Loucy (cell line): ENCODE measurements around the gene SOX13.

Experiments
- EZH2phosphoT487 ChIP-seq: fragments of 200-600 bp; IDR thresholded peaks from 2 replicates; pipeline ENCODE4 v1.6.1; 2018; ENCODE audit warnings: antibody characterized with exemption, mild to moderate bottlenecking, moderate library complexity, borderline replicate concordance
- TF ChIP-seq, protein P1 (sequence below): fragments of 200-600 bp; sonication (generic); conservative IDR thresholded peaks from 2 replicates; pipeline ENCODE4 v1.5.1; 2014; ENCODE audit warnings: mild to moderate bottlenecking, antibody characterized with exemption, low read length

GRCh38 chr1:204136814-204137213, 63.9 kb downstream of the SOX13 start:
- TF ChIP-seq, protein P1, sequence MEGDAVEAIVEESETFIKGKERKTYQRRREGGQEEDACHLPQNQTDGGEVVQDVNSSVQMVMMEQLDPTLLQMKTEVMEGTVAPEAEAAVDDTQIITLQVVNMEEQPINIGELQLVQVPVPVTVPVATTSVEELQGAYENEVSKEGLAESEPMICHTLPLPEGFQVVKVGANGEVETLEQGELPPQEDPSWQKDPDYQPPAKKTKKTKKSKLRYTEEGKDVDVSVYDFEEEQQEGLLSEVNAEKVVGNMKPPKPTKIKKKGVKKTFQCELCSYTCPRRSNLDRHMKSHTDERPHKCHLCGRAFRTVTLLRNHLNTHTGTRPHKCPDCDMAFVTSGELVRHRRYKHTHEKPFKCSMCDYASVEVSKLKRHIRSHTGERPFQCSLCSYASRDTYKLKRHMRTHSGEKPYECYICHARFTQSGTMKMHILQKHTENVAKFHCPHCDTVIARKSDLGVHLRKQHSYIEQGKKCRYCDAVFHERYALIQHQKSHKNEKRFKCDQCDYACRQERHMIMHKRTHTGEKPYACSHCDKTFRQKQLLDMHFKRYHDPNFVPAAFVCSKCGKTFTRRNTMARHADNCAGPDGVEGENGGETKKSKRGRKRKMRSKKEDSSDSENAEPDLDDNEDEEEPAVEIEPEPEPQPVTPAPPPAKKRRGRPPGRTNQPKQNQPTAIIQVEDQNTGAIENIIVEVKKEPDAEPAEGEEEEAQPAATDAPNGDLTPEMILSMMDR, result no peak
- no peak for TF ChIP-seq EZH2phosphoT487
